ENCODE measurements around the gene EPHA3.

DNA sequence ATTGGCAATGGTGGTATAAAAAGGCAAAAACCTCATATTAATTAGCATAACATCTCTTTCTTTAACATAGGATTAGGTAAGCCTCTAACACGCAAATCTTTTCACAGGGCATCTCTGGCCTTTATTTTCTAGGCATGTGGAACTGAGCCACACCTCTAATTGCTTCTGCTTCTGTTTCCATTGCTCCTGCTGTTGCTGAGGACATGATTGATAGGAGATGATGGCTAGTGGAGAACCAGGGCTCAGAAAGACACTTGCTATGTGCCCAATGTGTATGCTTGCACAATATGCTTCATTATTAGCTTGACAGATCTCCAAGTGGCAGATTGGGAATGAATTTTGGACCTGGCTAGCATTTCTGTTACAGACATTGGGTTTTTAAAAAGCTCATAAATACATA is 114.5 kb downstream of the EPHA3 start:
- TF ChIP-seq, protein P1, sequence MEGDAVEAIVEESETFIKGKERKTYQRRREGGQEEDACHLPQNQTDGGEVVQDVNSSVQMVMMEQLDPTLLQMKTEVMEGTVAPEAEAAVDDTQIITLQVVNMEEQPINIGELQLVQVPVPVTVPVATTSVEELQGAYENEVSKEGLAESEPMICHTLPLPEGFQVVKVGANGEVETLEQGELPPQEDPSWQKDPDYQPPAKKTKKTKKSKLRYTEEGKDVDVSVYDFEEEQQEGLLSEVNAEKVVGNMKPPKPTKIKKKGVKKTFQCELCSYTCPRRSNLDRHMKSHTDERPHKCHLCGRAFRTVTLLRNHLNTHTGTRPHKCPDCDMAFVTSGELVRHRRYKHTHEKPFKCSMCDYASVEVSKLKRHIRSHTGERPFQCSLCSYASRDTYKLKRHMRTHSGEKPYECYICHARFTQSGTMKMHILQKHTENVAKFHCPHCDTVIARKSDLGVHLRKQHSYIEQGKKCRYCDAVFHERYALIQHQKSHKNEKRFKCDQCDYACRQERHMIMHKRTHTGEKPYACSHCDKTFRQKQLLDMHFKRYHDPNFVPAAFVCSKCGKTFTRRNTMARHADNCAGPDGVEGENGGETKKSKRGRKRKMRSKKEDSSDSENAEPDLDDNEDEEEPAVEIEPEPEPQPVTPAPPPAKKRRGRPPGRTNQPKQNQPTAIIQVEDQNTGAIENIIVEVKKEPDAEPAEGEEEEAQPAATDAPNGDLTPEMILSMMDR (IDR thresholded peaks at IDR 0.05) = no peak
- TF ChIP-seq POLR2A (IDR thresholded peaks at IDR 0.05) = no peak

All from body of pancreas (tissue), 4 donors.